Breast epithelium (tissue), 4 donors: ENCODE results near the gene CAVIN3. TPM values are rescaled to one million over a fixed set of nuclear protein-coding genes. Genes with fewer than 3 reads are reported as not detected.
A peak's percentile ranks its signal among the peaks of the same experiment; 100 is the strongest.

Experiments
- DNase-seq, 2 donors: peaks; one replicate each; pipeline ENCODE4 v3.0.0-alpha.2; 2019; ENCODE audit warnings: low spot score in 2 of 2
- H3K27ac ChIP-seq, 2 donors: fragments of 200-600 bp; sonication (generic) in 1 of 2; one replicate each; pipeline ENCODE4 v1.5.1; 2016 to 2019; ENCODE audit warnings: mild to moderate bottlenecking in 1 of 2
- H3K27me3 ChIP-seq, 2 donors: fragments of 200-600 bp; sonication (generic) in 1 of 2; one replicate each; pipeline versions ENCODE4 v1.5.1 to v1.6.0; 2017 to 2019; ENCODE audit warnings: control low read depth in 1 of 2, mild to moderate bottlenecking in 1 of 2
- H3K36me3 ChIP-seq: fragments of 200-600 bp; one replicate; pipeline ENCODE4 v1.5.1; 2019
- H3K4me1 ChIP-seq, 2 donors: fragments of 200-600 bp; sonication (generic); one replicate each; pipeline ENCODE4 v1.5.1; 2016 to 2019; ENCODE audit warnings: control low read depth in 1 of 2
- H3K4me3 ChIP-seq, 3 donors: fragments of 200-600 bp; sonication (generic); 1 replicate in 2 of 3; 2 replicates in 1 of 3; pipeline ENCODE4 v1.5.1; 2016 to 2019; ENCODE audit warnings: mild to moderate bottlenecking in 3 of 3, moderate library complexity in 2 of 3
- H3K9me3 ChIP-seq, 2 donors: fragments of 200-600 bp; sonication (generic) in 1 of 2; one replicate each; pipeline ENCODE4 v1.5.1; 2016 to 2019; ENCODE audit warnings: control low read depth in 1 of 2
- CTCF ChIP-seq, 3 donors: fragments of 450-650 bp; IDR thresholded peaks; one replicate each; pipeline ENCODE4 v1.5.1; 2016 to 2017; ENCODE audit warnings: antibody characterized with exemption in 3 of 3, mild to moderate bottlenecking in 3 of 3, moderate library complexity in 3 of 3
- POLR2A ChIP-seq: fragments of 450-650 bp; IDR thresholded peaks from one replicate; pipeline ENCODE4 v1.6.1; 2016; ENCODE audit warnings: antibody characterized with exemption, mild to moderate bottlenecking, moderate library complexity
- POLR2AphosphoS5 ChIP-seq, 3 donors: sonication (generic); formaldehyde crosslinking; IDR thresholded peaks; one replicate each; pipeline ENCODE4 v1.6.1; 2017; ENCODE audit warnings: antibody characterized with exemption in 3 of 3
- intact Hi-C: fragments of 100-400 bp; cut with DNase I; formaldehyde crosslinking; loops from one replicate; pipeline ENCODE4 v1.15.1; 2023; ENCODE audit warnings: low total_unique reads
- total RNA-seq, 3 donors: library from RNA; depleted of rRNA; stranded (reverse); fragments of >200 nt; gene quantifications; one replicate each; pipeline ENCODE4 v1.1.0, GENCODE V29; 2016

The CAVIN3 gene
- total RNA-seq, 3 donors from 2014 or later, result 53.1 to 130 (median 78.3) TPM

GRCh38 chr11:6319001-6319703 lies 1.1 kb downstream of the CAVIN3 start:
- TF ChIP-seq CTCF (IDR thresholded peaks at IDR 0.05) (no peak), POLR2AphosphoS5 (IDR thresholded peaks at IDR 0.05) (no peak)
- DNase-seq, result peak; percentile 52 to 64
- Histone ChIP-seq H3K4me3 (peak overlapping the region; percentile 60 to 71 (median 65)), H3K36me3 (no peaks in the 10 kb centered on the region), H3K27me3 (no peaks in the 10 kb centered on the region), H3K9me3 (no peaks in the 10 kb centered on the region), H3K27ac (peak overlapping the region; percentile 91 to 94), H3K4me1 (peaks cover 0 to 4% of the 10 kb centered on the region in 2 donors)
- intact Hi-C loops, result no loop called here

- Histone ChIP-seq H3K4me3 (no peak overlapping the region), H3K9me3 (no peaks in the 10 kb centered on the region), H3K36me3 (no peaks in the 10 kb centered on the region), H3K27ac (peak overlapping the region; percentile 91 to 94), H3K4me1 (peaks cover 0 to 4% of the 10 kb centered on the region in 2 donors), H3K27me3 (no peaks in the 10 kb centered on the region)
- TF ChIP-seq POLR2AphosphoS5 (IDR thresholded peaks at IDR 0.05) (no peak), CTCF (IDR thresholded peaks at IDR 0.05) (no peak), POLR2A (no peak)
- no peak for DNase-seq
- intact Hi-C loops, result no loop called here
These were observed 2.1 kb downstream of the CAVIN3 start for GRCh38 chr11:6318204-6318603.

- no peaks in the 10 kb centered on the region for H3K36me3 ChIP-seq
- peaks cover 0 to 4% of the 10 kb centered on the region in 2 donors for H3K4me1 ChIP-seq
- peak; percentile 25 to 54 for DNase-seq
- peak overlapping the region in 1 of 2 donors; percentile 54 for H3K27ac ChIP-seq
- H3K4me3 ChIP-seq, result peak overlapping the region in 1 of 3 donors; percentile 44
- TF ChIP-seq POLR2AphosphoS5 (IDR thresholded peaks at IDR 0.05) (no peak), CTCF (IDR thresholded peaks at IDR 0.05) (peak; percentile 49 to 79 (median 70))
- H3K9me3 ChIP-seq, result no peaks in the 10 kb centered on the region
- no peaks in the 10 kb centered on the region for H3K27me3 ChIP-seq
- intact Hi-C loops, result no loop called here
These were observed 4.4 kb downstream of the CAVIN3 start for GRCh38 chr11:6315811-6316425.

- no peak for DNase-seq
- Histone ChIP-seq H3K27me3 (no peaks in the 10 kb centered on the region), H3K27ac (no peak overlapping the region), H3K36me3 (no peaks in the 10 kb centered on the region), H3K4me1 (peaks cover 0 to 4% of the 10 kb centered on the region in 2 donors), H3K9me3 (no peaks in the 10 kb centered on the region), H3K4me3 (no peak overlapping the region)
- intact Hi-C loops, result no loop called here
- TF ChIP-seq POLR2AphosphoS5 (IDR thresholded peaks at IDR 0.05), result no peak
These were observed 8.2 kb downstream of the CAVIN3 start for GRCh38 chr11:6312106-6312505.

- no peak for DNase-seq
- Histone ChIP-seq H3K4me3 (no peak overlapping the region), H3K27me3 (no peaks in the 10 kb centered on the region), H3K36me3 (no peaks in the 10 kb centered on the region), H3K9me3 (no peaks in the 10 kb centered on the region), H3K27ac (no peak overlapping the region), H3K4me1 (no peaks in the 10 kb centered on the region)
- no peak for TF ChIP-seq CTCF (IDR thresholded peaks at IDR 0.05)
- TF ChIP-seq POLR2AphosphoS5 (IDR thresholded peaks at IDR 0.05), result no peak
- TF ChIP-seq POLR2A, result no peak
- intact Hi-C loops, result no loop called here
These were observed 12.4 kb downstream of the CAVIN3 start for GRCh38 chr11:6307876-6308275.
